ENCODE results near the gene DOCK3.

DNA sequence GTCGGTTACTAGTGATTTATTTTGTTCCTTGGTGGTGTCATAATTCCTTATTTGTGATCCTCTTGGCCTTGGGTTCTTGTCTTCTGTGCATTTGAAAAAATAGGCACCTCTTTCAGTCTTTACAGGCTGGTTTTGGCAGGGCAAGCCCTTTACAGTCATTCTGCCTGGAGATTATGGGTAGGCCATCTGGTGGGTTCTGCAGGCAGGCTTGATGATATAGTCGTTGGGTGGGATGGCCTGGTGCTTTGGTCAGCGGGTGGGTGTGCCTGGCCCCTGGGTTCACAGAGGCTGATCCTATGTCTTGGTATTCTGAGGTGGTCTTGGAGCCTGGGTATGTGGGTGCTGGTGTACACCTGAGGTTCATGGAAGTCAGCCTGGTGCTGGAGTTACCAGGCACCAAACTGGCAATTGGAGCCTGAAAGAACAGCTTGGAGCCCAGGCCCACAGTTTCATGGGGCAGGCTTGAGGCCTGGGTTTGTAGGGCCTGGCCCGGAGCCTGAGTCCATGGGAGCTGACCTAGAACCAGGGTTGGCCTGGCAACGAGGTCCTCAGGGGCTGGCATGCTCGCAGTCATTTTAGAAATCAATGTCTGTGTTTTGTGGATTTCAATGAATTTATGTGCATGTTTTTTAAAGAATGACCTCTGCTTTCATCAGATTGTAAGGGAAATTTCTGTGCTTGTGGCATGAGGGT lies 63.3 kb downstream of the DOCK3 start:
- TF ChIP-seq POLR2A (IDR thresholded peaks at IDR 0.05; ENCODE audit: low read depth, low read length): no peak
- no peak for TF ChIP-seq SPI1 (IDR thresholded peaks at IDR 0.05; ENCODE audit: low read depth, low read length)
- no peak for TF ChIP-seq TAF1 (IDR thresholded peaks at IDR 0.05; ENCODE audit: low read depth, low read length)
- no peak for TF ChIP-seq POLR2AphosphoS5 (IDR thresholded peaks at IDR 0.05; ENCODE audit: low read depth, low read length)
- TF ChIP-seq POU2F2 (IDR thresholded peaks at IDR 0.05; ENCODE audit: low read depth, low read length): no peak
- TF ChIP-seq PAX5 (IDR thresholded peaks at IDR 0.05; ENCODE audit: insufficient read depth, low read length, severe bottlenecking): no peak

Measured in GM12891 (cell line).